HG03103 (cell line): ENCODE measurements around the gene BICC1.
A peak's percentile ranks its signal among the peaks of the same experiment; 100 is the strongest.

Experiments
- ATAC-seq: cut with Tn5 transposase; IDR thresholded peaks from one replicate; pipeline ENCODE4 v1.9.1; 2021; ENCODE audit warnings: low read depth; ENCODE audit not compliant: unreplicated experiment

The BICC1 gene

DNA sequence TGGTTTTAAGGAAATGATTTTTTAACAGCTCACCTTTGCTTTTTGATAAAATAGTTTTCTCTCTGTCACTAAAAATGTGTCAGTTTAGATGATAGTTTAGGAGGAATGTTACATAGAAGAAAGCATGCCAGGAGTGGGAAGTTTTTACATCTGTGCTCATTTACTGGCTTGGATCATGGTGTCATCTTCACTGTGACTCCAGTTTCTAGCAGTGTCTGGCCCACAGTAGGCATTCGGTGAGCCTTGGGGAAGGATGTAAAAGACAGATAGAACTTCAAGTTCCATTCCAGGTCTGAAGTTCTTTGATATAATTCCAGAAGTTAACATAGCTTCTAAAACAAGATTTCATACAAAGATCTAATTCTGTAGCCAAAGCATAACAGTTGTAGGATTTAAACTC is 259.2 kb downstream of the BICC1 start:
- no peak for ATAC-seq

- ATAC-seq, result no peak
These were observed 260.1 kb downstream of the BICC1 start for GRCh38 chr10:58772758-58773157.

GRCh38 chr10:58773341-58773740 is 260.7 kb downstream of the BICC1 start:
- ATAC-seq, result no peak

GRCh38 chr10:58773944-58774343 is 261.3 kb downstream of the BICC1 start:
- ATAC-seq, result no peak

DNA sequence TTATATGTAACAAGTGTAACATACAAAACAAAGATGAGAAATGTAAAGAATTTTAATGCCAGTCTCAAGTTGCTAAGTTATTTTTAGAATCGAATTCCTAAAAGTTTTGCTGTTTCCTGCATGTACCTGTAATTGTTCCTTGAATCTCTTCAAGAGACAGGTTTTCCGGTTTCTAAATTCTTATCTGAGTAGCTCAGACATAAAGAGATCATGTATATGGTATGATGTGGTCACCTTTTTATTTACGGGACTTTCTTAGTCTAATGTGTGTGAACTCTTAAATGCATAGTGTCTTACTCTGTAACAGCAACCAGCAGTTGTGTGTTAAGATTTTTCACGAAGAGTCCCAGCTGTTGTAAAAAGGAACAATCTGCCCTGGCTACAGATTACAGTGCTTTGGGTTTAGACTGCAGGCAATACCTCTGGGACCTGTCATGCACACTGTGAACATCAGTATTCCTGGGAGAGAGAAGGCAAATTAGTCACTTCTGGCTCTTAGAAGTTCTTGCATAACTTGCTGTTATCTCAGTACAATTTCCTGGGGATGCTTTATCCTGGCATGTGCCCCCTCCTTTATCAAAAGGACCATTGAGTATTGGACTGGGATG is 263.4 kb downstream of the BICC1 start:
- ATAC-seq, result no peak

DNA sequence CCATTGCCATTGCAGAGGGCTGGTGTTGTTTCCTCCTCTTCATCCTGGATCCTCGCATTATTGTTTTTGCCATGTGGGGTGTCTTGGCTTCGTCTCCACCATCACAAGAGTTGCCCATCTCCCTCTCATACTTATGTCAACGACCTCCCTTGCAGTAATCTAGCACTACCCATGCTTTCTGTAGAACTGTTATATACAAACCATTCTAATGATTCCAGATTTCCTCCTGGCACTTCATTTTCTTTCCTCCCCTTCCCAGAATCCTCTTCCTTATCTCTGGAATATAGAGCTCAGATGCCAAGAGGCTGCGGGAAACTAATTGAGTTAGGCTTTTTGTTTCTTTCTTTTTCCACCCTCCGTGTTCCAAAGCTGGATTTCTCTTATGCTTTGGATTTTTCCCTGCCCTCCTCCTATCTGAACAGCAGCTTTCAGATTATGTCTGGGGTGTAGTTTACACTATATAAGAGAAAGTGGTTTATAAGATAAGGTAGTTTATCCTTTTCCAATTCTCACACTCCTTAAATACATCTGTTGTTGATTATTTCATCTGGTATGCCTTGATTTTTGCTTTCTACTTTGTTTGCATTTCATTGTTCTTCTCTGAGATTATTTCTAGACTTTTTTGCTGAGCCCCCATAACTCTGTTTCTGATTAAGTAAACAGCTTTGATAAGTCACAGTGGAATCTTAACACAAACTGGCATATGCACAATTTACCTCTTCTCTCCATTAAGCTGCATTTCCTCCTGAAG is 264.1 kb downstream of the BICC1 start:
- ATAC-seq, result no peak

- ATAC-seq, result no peak
These were observed 266.3 kb downstream of the BICC1 start for GRCh38 chr10:58778966-58779365.

DNA sequence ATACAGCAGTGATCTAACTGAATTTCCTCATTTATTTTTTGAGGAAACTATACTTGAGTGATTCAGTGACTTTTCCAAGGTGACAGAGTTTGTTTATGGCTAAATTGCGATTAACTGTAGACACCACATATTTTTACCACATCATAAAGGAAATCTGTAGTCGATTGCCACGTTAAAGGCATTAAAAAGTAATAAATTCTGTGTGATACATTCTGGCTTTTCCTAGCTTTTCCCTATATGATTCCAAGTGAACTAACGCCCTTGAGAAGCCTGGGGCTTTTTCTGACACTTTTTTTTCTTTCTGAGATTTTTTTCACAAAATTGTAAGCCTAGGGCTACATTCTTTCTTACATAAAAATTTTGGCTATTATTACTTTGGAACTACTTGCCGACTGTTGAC is 266.9 kb downstream of the BICC1 start:
- ATAC-seq, result no peak

DNA sequence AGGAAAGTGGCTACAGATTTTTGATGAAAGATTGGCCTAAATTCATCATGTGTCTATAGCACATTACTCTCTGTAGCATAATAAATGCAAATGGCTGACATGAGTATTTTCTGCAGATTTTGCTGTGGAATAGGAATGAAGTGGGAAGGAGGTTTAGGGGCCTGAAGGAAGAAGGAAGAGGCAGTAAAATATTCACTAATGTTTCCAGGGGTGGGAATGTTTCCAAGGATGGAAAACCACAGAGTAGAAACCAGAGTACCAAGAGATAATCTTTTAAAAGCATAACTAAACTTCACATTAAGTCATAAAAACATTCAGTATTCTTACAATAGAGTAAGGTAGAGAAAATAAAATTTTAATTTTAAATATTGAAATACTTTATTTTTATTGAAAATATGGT is 267.8 kb downstream of the BICC1 start:
- no peak for ATAC-seq

DNA sequence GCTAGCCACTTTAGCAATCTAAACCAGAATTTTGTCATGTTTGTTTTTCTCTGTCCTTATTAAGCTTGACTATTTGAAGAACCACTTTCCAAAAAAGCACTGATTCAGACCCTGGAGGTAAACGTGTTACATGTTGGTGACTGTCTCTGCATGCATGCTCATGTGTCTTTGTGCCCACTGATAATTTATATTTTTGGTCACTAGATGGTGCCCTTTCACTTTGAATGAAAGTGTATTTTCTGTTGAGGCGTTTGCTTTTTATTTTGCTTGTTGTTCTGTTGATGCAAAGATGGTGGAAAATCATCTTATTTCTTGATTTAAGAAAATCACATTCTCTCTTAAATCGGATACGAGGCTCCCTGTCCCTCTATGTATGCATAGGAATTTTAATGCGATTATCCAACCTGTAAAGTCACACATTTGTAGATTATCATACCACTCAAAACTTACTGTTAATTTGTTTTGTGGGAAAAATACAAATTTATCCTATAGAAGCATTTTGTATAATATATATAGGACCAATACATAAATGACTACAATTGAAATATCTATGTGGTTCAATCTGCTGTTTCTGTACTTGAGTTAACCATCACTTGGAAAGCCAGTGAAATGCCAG is 269.3 kb downstream of the BICC1 start:
- peak; percentile 71 for ATAC-seq

- ATAC-seq, result no peak
These were observed 270.5 kb downstream of the BICC1 start for GRCh38 chr10:58782876-58783851.

DNA sequence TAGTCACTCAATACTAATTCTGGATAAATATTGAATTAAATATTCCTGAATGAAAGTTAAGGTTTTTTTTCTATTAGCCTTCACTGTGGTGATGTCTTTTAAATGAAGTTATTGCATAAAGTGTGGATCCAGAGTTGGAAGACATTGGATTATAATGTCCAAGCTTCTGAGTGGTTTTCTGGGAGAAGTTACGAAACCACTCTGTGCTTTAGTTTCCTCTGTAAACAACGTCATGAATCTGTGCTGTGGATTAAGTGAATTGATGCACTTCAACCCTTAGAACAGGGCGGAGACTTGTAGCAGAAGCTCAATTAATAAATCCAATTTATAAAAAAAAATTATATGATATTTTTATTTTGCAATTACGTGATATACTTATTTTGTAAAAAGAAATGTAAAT is 271.7 kb downstream of the BICC1 start:
- no peak for ATAC-seq

GRCh38 chr10:58785354-58785753 is 272.7 kb downstream of the BICC1 start:
- no peak for ATAC-seq

- ATAC-seq, result no peak
These were observed 278.5 kb downstream of the BICC1 start for GRCh38 chr10:58791137-58791536.

DNA sequence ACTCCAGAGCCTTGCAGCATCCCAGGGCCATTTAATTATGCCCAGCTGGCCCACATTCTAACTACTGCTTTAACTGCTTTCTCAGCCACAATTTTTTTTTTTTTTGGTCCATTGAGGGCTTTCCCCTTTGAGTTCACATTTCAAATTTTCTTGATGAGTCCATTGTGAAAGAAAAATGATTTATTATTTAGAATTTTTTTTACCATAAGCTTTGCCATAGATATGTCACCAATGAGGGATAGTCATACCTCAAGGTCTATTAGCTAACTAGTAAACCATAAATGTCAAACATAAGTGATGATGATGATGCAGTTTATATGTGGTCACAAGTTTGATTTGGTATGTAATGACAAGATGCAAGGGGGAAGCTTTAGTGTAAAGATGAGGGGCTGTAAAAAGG is 282.9 kb downstream of the BICC1 start:
- no peak for ATAC-seq

GRCh38 chr10:58796242-58796641 is 283.6 kb downstream of the BICC1 start:
- ATAC-seq, result no peak

DNA sequence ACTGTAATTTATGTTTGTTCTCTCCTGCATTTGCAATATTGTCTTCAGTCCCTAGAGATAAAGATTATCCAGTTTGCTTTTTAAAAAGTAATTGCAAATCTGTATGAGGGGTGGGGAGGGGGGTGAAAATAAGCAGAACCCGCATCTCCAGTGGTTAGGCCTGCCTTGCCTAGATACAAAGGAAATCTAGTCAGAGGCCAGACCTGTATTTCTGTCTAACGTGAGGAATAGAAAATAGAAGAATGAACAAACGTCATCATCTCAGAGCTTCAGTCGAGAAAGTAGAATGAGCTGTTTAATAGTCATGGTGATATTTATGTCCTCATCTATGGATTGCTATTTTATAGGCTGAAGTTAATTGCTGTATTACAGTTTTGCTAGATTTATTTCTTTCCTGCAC is 284.2 kb downstream of the BICC1 start:
- ATAC-seq, result no peak

DNA sequence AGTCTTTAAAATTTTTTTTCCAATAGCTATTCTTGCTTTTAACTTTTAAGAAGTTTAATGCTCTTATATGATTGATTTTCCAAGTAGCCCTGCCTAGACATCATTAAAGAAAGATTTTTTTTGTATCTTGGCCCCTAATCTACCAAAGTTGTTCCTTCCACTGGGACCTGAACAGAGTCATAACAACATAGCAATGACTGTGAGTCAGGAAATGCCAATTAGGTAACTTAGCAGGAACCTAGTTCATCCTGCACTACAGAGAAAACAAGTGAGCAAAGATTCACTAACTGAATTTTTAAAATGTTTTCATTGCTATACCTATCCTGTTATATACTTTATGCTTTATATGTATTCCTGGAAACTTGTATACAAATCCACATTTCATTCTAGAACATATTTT is 284.7 kb downstream of the BICC1 start:
- ATAC-seq, result no peak

DNA sequence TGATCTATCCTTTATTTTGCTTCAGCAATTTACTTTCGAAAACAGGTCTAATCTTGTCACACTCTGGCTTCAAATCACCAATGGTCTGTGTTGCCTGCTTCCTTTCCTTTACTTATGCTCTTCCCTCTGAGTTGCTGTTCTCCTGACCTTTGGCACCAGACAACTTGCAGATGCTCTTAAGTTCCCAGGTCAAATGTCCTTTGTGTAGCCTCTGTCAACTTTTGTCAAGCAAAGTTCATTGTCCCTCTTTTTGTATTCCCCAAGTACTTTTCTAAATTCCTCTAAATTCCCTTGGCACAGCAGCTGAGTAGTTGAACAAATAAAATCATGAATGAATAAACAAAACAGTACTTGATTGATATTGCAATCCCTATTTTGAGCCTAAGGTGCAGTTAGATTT is 289.4 kb downstream of the BICC1 start:
- no peak for ATAC-seq

DNA sequence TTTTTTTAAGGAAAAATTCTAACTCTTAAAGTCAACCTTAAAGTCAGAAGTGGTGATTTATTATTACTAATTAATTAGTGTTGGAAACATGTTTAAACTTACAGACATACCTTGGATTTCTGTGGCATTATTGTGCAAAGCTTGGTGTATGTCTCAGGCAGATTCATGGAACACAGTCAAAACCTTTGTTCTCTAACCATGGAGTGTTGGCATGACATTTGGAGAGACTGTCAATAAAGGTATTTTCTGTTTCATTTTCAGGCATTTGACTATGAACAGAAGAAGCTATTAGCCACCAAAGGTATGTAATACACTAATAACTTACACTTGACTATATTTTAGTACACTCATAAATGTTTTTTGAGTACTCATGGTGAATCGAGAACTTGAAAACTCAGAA is 293.7 kb downstream of the BICC1 start:
- no peak for ATAC-seq
